Omental fat pad (tissue), 4 donors: Measurements from ENCODE around the gene SLC1A2. TPM values are rescaled to one million over a fixed set of nuclear protein-coding genes. Genes with fewer than 3 reads are reported as not detected.

ENCODE experiments used
- ATAC-seq: fragments of 150-250 bp; one replicate; pipeline ENCODE4 v1.9.1; 2016; ENCODE audit warnings: mild to moderate bottlenecking, moderate library complexity; ENCODE audit not compliant: low FRiP score
- DNase-seq: peaks from one replicate; pipeline ENCODE4 v3.0.0-alpha.2; 2019; ENCODE audit warnings: low spot score
- total RNA-seq, 4 donors: library from RNA; depleted of rRNA; stranded (reverse); fragments of >200 nt; gene quantifications; one replicate each; pipeline ENCODE4 v1.1.0, GENCODE V29; 2016
- TF ChIP-seq, protein P1 (sequence below), 3 donors: fragments of 450-650 bp; IDR thresholded peaks; one replicate each; pipeline ENCODE4 v1.5.1; 2016 to 2017; ENCODE audit warnings: antibody characterized with exemption in 3 of 3, mild to moderate bottlenecking in 3 of 3, moderate library complexity in 2 of 3

Gene SLC1A2
- total RNA-seq, 4 donors from 2014 or later, result 0.96 to 5.0 (median 2.8) TPM

DNA sequence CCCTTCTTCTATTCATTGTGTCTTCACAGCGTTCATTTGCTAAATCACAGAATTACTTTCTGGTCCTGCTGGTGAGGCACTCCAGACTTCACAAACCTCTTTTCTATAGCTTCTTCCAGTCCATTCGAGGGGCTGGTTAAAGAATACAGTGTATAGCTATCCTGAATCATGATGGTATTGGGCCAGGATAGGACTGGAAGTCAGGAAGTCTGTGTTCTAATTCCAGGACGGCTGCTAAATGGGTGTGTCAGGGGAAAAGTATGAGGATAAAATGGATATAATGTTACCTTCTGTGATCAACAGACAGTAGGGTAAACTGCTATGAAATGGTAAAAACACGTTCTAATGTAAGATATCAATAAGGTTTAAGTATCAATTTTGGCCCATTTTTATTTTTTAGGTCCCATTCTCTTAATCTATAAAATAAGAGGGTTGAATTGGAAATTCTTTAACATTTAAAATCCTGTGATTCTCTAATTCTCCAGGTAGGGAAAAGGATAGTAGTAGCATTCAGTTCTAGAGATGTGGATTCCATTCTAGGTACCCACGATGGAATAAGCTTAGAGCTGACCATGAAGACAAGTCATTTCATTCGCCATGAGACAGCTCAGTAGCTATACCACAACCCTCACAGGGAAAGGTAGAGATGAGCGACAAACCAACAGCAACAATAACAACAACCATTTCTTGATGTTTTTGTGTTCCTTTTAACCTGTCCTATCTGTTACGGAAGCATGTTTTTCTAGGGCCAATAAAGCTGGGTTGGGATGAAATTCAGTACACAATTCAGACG, 96.1 kb downstream of the SLC1A2 start:
- TF ChIP-seq, protein P1, sequence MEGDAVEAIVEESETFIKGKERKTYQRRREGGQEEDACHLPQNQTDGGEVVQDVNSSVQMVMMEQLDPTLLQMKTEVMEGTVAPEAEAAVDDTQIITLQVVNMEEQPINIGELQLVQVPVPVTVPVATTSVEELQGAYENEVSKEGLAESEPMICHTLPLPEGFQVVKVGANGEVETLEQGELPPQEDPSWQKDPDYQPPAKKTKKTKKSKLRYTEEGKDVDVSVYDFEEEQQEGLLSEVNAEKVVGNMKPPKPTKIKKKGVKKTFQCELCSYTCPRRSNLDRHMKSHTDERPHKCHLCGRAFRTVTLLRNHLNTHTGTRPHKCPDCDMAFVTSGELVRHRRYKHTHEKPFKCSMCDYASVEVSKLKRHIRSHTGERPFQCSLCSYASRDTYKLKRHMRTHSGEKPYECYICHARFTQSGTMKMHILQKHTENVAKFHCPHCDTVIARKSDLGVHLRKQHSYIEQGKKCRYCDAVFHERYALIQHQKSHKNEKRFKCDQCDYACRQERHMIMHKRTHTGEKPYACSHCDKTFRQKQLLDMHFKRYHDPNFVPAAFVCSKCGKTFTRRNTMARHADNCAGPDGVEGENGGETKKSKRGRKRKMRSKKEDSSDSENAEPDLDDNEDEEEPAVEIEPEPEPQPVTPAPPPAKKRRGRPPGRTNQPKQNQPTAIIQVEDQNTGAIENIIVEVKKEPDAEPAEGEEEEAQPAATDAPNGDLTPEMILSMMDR (IDR thresholded peaks at IDR 0.05), result no peak
- DNase-seq, result no peak
- no peak for ATAC-seq

DNA sequence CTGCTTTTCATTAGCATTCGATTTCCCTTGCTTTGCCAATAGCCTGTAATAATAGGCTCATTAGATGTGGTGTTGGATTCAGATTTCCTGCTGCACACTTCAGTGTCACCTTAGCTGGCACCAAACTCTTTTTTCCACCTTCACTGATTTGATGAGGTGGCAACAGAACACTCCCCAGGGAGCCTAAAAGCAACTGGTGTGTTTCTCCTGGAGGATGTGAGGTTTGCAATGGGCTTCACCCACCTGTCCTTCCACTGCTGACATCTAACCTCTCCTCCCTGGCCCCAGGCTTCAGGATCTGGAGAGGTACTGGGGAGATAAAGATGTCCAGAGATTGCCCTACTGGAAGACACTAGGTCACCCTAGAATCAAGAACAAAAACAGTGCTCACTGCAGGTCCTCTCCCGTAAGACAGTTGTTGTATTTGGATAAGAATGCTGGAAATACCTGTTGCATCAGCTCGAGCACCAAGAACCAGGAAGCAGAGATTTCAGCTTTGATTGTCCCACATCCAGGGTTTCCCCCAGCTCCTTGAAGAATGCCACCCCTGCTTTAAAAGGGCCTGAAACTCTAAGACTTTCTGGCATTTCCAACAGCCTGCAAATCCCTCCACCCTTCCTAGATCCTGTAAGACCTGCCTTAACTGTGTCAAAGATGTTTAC, 96.9 kb downstream of the SLC1A2 start:
- DNase-seq (no peak), ATAC-seq (no peak)
- TF ChIP-seq, protein P1 (IDR thresholded peaks at IDR 0.05), result no peak

DNA sequence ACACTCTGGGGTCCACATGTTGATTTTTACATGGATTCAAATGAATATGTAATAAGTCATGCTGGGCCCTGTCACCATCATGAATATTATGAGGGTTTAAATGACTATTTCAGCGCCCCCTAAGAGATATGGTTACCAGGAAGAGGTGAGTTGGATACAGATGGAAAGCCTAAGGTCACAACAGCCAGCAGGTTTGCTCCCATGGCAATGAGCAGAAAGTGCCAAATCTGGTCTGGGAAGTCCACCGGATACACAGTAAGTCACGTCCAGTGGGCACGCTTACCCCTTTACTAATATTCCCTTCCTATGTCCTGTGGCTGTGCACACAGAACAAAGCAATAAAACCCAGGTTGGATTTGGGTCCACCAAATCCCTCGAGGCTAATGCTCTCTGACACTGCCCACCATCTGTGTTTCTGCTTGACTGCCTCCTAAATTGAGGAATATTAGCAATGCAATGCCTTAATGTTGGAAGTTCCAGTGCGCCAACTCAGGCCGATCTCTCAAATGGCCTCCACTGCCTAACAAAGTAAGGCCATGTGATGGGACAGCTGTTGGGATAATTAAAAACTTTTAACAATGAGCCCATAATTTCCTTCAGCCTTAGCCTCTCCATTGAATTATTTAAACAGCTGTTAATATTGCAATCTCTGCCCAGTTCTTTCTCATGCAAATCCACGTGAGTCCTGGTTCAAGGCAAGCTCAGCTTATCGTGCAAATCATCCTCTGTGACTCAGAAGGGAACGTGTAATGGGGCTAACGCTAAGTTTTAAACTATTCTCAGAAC, 97.6 kb downstream of the SLC1A2 start:
- TF ChIP-seq, protein P1 (IDR thresholded peaks at IDR 0.05), result no peak
- ATAC-seq (no peak), DNase-seq (no peak)

DNA sequence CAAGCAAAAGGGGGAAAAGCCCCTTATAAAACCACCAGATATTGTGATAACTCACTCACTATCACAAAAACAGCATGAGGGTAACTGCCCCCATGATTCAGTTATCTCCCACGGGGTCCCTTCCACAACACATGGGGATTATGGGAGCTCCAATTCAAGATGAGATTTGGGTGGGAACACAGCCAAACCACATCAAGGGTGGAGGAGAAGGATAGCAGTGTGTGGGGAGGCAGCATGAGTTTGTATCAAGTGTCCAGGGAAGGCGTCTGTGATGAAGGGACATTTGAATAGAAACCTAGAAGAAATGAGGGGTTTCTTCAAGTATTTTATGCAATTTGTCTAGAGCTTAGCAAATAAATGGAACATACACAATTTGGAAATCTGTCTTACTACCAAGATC, 98.2 kb downstream of the SLC1A2 start:
- ATAC-seq (no peak), DNase-seq (no peak)
- TF ChIP-seq, protein P1 (IDR thresholded peaks at IDR 0.05), result no peak

DNA sequence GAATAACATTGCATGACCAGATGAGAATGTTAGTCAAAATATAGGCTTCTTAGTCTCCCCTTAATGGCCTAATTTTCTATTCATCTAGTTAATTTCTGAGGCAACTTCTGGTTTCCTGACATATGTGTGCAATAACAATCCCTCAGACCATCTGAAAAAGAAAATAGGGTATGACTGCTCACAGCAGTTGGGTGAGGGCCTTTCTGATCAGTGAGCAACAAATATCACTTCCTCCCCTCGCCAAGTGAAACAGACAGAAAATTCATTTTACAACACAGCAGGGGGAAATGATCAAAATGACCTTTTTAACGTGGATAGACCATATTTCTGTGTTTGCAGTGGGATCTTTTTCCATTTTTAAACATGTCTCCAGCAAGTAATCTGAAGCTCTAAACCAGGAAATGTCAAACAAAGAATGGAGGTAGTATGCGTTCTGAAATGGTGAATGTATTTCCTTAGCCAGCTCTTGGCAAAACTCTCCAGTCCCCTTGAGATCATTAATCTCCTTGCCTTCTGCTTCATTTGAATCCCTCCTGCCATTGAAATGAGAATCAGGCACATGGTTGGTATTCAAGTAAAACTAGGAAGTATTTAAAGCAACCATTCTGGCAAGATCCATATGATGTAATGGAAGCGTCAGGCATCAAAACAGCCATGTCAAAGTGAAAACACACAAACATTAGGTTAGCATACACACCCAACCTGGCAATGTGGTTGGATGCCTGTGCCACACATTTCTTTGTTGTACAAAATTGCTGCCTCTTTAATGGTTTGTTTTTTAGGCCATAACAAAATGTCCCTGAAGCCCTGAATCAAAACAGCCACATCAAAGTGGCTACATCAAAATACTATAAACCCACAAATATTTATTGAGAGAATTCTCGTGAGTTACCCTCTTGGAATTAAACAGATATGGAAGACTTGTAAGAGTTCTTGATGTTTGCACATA, 100.1 kb downstream of the SLC1A2 start:
- ATAC-seq (no peak), DNase-seq (no peak)
- TF ChIP-seq, protein P1 (IDR thresholded peaks at IDR 0.05), result no peak

DNA sequence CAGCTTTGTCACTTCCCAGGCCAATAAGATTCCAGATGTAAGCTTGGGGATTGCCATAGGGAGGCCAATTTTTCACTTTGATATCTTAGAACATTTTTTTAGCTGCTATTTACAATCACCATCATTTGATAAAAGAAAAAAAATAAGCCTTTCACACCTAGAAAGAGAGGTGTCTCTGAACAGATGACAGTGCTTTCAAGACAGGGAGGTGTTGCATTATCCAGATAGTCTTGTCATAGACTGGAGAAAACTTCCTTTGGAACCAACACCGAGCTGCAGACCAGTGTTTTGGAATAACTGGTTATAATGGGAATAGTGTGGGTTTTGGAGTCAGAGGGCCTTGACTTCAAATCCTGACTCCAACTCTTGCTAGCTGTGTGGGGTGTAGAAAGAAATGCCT, 101.0 kb downstream of the SLC1A2 start:
- no peak for DNase-seq
- TF ChIP-seq, protein P1 (IDR thresholded peaks at IDR 0.05), result no peak
- ATAC-seq, result no peak
